K562 (cell line): ENCODE measurements around the gene SMAP2. TPM values are rescaled to one million over a fixed set of nuclear protein-coding genes. Genes with fewer than 3 reads are reported as not detected.
A peak's percentile ranks its signal among the peaks of the same experiment; 100 is the strongest.

ENCODE experiments used
- ARID2 ChIP-seq: fragments of 450-650 bp; IDR thresholded peaks from 2 replicates; pipeline ENCODE4 v1.6.1; 2017; ENCODE audit warnings: antibody characterized with exemption, mild to moderate bottlenecking
- ARID3A ChIP-seq: IDR thresholded peaks from 2 replicates; pipeline ENCODE4 v1.6.1; 2012; ENCODE audit warnings: low read depth, low read length, improper control_type of control experiment, borderline replicate concordance
- CBFB ChIP-seq: sonication (generic); formaldehyde crosslinking; IDR thresholded peaks from 2 replicates; pipeline ENCODE4 v1.4.0; 2020; ENCODE audit warnings: mild to moderate bottlenecking, missing genetic modification reagents
- CREB1 ChIP-seq, 2 experiments: sonication (generic) in 1 of 2; formaldehyde crosslinking in 1 of 2; IDR thresholded peaks; 2 replicates each; pipeline versions ENCODE4 v1.6.1 to v1.8.0; 2012 to 2022; ENCODE audit warnings: inconsistent platforms in 1 of 2, mild to moderate bottlenecking in 1 of 2, missing genetic modification reagents in 1 of 2, moderate library complexity in 1 of 2
- E2F3 ChIP-seq: fragments of 250-450 bp; sonication (Bioruptor Pico); IDR thresholded peaks from 2 replicates; pipeline ENCODE4 v1.4.0; 2020; ENCODE audit warnings: mild to moderate bottlenecking
- ETS1 ChIP-seq: conservative IDR thresholded peaks from 2 replicates; pipeline ENCODE4 v1.6.1; 2011; ENCODE audit warnings: low read depth, mild to moderate bottlenecking, low read length; ENCODE audit not compliant: control insufficient read depth
- KDM4B ChIP-seq, 2 experiments: fragments of 450-650 bp in 1 of 2; sonication (generic) in 1 of 2; IDR thresholded peaks; 2 replicates each; pipeline ENCODE4 v1.6.1; 2016 to 2017; ENCODE audit warnings: borderline replicate concordance in 2 of 2, antibody characterized with exemption in 1 of 2, low read depth in 1 of 2, mild to moderate bottlenecking in 1 of 2
- NR0B1 ChIP-seq: fragments of 450-650 bp; IDR thresholded peaks from one replicate; pipeline ENCODE4 v1.6.1; 2018; ENCODE audit warnings: mild to moderate bottlenecking, moderate library complexity; ENCODE audit not compliant: partially characterized antibody
- PBX2 ChIP-seq, 2 experiments: IDR thresholded peaks in 1 of 2; conservative IDR thresholded peaks in 1 of 2; 2 replicates each; pipeline ENCODE4 v1.6.1; 2016; ENCODE audit warnings: low read depth in 2 of 2, mild to moderate bottlenecking in 1 of 2, missing compliant biosample characterization in 1 of 2, missing genetic modification characterization in 1 of 2, moderate library complexity in 1 of 2
- PHF21A ChIP-seq: fragments of 450-650 bp; IDR thresholded peaks from 2 replicates; pipeline ENCODE4 v1.6.1; 2017; ENCODE audit warnings: low read depth, borderline replicate concordance
- TARDBP ChIP-seq: fragments of 450-650 bp; IDR thresholded peaks from 2 replicates; pipeline ENCODE4 v1.6.1; 2016
- ZNF740 ChIP-seq, 3 experiments: fragments of 200-800 bp in 1 of 3; sonication (Bioruptor generic) in 1 of 3; sonication (generic) in 1 of 3; formaldehyde crosslinking in 1 of 3; IDR thresholded peaks; 2 replicates each; pipeline versions ENCODE4 v1.6.1 to v1.8.0; 2016 to 2022; ENCODE audit warnings: mild to moderate bottlenecking in 2 of 3, missing compliant biosample characterization in 2 of 3, missing genetic modification characterization in 2 of 3, missing genetic modification reagents in 1 of 3
- polyA plus RNA-seq, 8 experiments: library from polyadenylated mRNA; depleted of rRNA in 4 of 8; stranded (reverse) in 5 of 8; unstranded in 3 of 8; fragments of >200 nt; fragmentation: Nextera tagmentation in 2 of 8; fragmentation: Illumina TruSeq in 1 of 8; extraction: Ambion mirVana in 2 of 8; extraction: Trizol in 1 of 8; gene quantifications; 2 replicates each; pipeline versions ENCODE4 v1.2.1 to v1.2.3, GENCODE V29; 2011 to 2014; ENCODE audit warnings: inconsistent platforms in 1 of 8, missing spikeins in 1 of 8
- total RNA-seq, 7 experiments: library from RNA; depleted of rRNA in 6 of 7; stranded (reverse); fragments of >200 nt in 6 of 7; fragmentation: Illumina TruSeq in 2 of 7; extraction: Trizol in 2 of 7; gene quantifications; 2 replicates each; pipeline versions ENCODE4 v1.2.1 to v1.2.3, GENCODE V29; 2011 to 2021; ENCODE audit warnings: low replicate concordance in 1 of 7

Gene SMAP2
- total and polyA plus RNA-seq, 9 of the 15 experiments (the other 6 are each of a cell fraction or from before 2014, with no cell fraction given) = 38.7 to 212 (median 94.1) TPM

- TF ChIP-seq PBX2 (CRISPR knock-in tag; IDR thresholded peaks at IDR 0.05; ENCODE audit: low read depth) (0 out of 2 replicates have a peak, but pooled peaks have one; percentile 15), PBX2 (tag; conservative IDR thresholded peaks at IDR 0.05; ENCODE audit: low read depth) (peak; percentile 86), ARID2 (peak; percentile 31; the same call in 1 of the 2 replicates), TARDBP (no peak), E2F3 (peak; percentile 27; the same call in 1 of the 2 replicates), CREB1 (IDR thresholded peaks at IDR 0.05) (0 out of 2 replicates have a peak, but pooled peaks have one; percentile 24), CREB1 (CRISPR knock-in tag; IDR thresholded peaks at IDR 0.05) (peak; percentile 67), CBFB (CRISPR knock-in tag) (no peak), KDM4B (IDR thresholded peaks at IDR 0.05; ENCODE audit: borderline replicate concordance in 2 of 2, low read depth in 1 of 2) (no peak), ZNF740 (CRISPR knock-in tag; IDR thresholded peaks at IDR 0.05) (no peak), ZNF740 (tag; IDR thresholded peaks at IDR 0.05) (no peak), PHF21A (no peak), ARID3A (no peak), ETS1 (no peak), NR0B1 (no peak)
These were observed 34.6 kb upstream of the SMAP2 start (continued) for GRCh38 chr1:40338745-40339419.
